ENCODE results near the gene DCLK2.

DCLK2 gene

DNA sequence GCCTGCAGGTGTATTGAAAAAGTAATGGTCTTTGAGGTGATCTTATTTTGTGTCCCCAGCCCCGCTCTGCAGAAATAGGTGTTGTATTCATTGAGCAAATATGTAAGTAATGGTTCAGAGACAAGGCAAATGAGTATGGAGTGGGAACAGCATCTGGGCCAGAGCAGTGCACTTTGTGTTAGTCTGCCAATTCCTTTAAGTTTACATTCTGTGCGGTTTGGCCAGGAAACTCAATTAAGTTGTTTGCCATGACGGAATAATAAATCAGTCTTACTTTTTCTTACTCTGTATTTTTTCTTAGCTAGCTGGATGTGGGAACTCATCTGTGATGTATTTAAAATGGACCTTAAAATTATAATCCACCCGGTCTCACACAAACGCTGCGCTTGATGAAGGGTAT, 12.6 kb downstream of the DCLK2 start:
- H3K4me3 ChIP-seq (replicated peaks; ENCODE audit: low read depth, low read length): no peak overlapping the region
- TF ChIP-seq, protein P1, sequence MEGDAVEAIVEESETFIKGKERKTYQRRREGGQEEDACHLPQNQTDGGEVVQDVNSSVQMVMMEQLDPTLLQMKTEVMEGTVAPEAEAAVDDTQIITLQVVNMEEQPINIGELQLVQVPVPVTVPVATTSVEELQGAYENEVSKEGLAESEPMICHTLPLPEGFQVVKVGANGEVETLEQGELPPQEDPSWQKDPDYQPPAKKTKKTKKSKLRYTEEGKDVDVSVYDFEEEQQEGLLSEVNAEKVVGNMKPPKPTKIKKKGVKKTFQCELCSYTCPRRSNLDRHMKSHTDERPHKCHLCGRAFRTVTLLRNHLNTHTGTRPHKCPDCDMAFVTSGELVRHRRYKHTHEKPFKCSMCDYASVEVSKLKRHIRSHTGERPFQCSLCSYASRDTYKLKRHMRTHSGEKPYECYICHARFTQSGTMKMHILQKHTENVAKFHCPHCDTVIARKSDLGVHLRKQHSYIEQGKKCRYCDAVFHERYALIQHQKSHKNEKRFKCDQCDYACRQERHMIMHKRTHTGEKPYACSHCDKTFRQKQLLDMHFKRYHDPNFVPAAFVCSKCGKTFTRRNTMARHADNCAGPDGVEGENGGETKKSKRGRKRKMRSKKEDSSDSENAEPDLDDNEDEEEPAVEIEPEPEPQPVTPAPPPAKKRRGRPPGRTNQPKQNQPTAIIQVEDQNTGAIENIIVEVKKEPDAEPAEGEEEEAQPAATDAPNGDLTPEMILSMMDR (IDR thresholded peaks at IDR 0.05; ENCODE audit: low read length, missing control alignments): no peak
- DNase-seq (ENCODE audit: low read depth): no peak

DNA sequence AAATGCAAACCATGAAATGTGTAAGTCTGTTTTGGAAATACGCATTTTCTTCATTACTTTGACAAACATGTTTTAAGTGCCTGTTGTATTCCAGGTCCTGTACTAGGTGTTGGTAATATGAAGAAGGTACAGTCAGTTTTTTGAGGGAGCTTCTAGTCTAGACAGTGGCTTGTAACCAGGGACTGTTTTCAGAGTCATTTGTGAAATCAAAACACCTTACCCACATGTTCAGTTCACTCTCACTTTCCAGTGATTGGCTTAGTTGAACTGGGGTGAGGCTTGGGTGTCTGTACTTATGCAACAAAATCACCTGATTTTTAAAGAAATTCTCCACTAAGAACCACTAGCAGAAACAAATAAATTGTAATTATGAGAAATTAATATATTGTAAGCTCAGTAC, 16.4 kb downstream of the DCLK2 start:
- TF ChIP-seq, protein P1 (IDR thresholded peaks at IDR 0.05; ENCODE audit: low read length, missing control alignments): no peak

DNA sequence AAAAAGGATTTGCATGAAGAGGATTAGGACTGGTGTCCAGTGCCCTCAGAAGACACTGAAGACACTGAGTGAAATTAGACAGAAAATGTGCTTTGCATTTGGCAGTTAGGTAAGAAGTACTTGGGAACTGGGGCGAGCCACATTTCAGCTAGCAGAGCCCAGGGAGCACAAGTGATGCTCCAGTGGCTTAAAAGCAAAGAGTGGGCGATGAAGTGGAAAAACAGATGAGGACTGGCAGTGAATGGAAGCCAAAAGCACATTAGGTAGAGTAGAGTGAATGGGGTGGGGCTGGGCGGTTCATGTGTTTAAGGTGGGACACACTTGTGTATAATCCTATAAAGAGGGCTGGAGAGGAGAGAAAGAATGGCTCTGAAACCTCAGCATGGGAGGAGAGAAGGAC, 18.4 kb downstream of the DCLK2 start:
- TF ChIP-seq, protein P1 (IDR thresholded peaks at IDR 0.05; ENCODE audit: low read length, missing control alignments): no peak
- no peak for DNase-seq (ENCODE audit: low read depth)
- H3K4me3 ChIP-seq (replicated peaks; ENCODE audit: low read depth, low read length): no peak overlapping the region

More for the DNA sequence above, 16.4 kb downstream of the DCLK2 start:
- DNase-seq (ENCODE audit: low read depth): no peak
- H3K4me3 ChIP-seq (replicated peaks; ENCODE audit: low read depth, low read length): no peak overlapping the region

DNA sequence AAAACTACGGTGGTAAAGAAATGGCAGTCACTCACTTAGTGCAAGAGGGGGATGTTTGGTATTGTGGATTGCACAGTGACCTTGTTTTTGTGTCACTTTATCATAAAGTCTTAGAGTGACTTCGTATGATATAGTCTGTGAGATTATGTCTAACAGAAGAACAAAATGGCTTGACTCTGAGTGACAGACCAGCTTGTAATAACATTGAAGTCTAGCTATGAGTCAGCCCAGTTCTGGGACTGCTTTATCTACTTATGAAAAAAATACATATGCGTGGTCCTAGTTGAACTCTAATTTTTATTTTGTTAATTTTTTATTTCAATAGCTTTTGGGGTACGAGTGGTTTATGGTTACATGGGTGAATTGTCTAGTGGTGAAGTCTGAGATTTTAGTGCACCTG, 20.0 kb downstream of the DCLK2 start:
- TF ChIP-seq, protein P1 (IDR thresholded peaks at IDR 0.05; ENCODE audit: low read length, missing control alignments): no peak
- H3K4me3 ChIP-seq (replicated peaks; ENCODE audit: low read depth, low read length): no peak overlapping the region
- DNase-seq (ENCODE audit: low read depth): peak; percentile 36

DNA sequence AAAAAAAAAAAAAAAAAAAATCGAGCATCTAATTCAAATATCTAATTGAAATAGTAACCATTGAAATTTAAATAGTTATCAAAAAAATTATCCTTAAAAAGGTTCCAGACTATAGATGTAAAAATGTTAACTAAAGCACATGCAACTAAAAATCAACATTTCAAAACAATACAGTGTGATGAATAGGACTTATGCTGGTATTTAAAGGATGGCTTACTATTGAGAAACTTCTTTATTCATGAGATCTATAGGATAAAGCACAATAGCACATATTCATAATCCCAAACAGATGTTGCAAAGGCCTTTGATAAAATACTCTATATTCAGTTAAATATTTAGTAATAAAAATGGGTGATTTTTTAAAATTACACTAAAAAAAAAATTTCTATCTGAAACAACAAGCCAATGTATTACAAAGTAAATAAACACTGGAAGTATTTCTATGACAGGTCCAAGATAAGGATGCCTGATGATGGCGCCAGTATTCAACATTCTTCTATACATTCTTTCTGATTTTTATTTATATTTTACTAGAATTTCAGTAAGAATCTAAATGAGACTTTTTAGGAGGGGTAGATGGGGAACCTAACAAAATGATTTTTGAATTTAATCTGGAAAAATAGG, 26.3 kb downstream of the DCLK2 start:
- DNase-seq (ENCODE audit: low read depth): peak; percentile 21
- no peak overlapping the region for H3K4me3 ChIP-seq (replicated peaks; ENCODE audit: low read depth, low read length)
- TF ChIP-seq, protein P1 (IDR thresholded peaks at IDR 0.05; ENCODE audit: low read length, missing control alignments): no peak

DNA sequence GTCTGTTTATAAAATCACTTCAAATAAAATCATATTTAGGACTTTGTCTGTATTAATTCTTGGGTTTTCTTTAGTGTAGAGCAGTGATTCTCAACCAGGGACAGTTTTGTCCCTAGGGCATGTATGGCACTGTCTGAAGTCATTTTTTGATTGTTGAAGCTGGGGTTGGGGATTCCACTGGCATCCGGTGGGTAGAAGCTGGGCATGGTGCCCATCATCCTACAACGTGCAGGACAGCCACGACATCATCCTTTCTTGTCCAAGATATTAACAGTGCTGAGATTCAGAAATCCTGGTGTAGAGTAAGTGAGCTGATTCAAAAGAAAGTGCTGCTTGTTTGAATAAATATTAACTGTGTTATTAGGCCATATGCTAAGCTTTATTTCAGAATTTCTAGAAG, 28.6 kb downstream of the DCLK2 start:
- no peak for DNase-seq (ENCODE audit: low read depth)
- TF ChIP-seq, protein P1 (IDR thresholded peaks at IDR 0.05; ENCODE audit: low read length, missing control alignments): no peak
- no peak overlapping the region for H3K4me3 ChIP-seq (replicated peaks; ENCODE audit: low read depth, low read length)

DNA sequence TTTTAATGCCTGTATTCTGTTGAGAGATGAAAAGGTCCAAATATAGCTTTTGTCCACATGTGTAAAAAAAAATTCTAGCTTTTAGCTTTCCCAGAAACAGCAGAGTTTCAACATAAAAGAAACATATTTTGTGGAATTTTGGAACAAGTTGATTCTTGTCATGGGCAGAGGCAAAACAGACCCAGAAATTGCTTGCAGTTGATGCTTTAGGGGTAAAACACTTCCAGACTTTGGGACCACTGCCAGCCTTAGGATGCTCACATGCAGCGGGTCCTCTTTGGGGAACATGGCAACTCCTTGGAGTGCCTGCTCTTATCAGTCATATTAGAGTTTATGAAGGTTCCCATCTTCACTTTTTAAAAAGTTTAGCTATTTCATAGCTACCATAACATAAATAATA, 30.4 kb downstream of the DCLK2 start:
- DNase-seq (ENCODE audit: low read depth): no peak
- TF ChIP-seq, protein P1 (IDR thresholded peaks at IDR 0.05; ENCODE audit: low read length, missing control alignments): no peak
- no peak overlapping the region for H3K4me3 ChIP-seq (replicated peaks; ENCODE audit: low read depth, low read length)

Data from fibroblast of pulmonary artery (primary cell).